Bone marrow (tissue), 2 donors: ENCODE results near the gene CCT6B.
"Not testable (repeated sequence)": the region's sequence is repeated elsewhere in the genome, so short reads cannot be mapped to it uniquely, and the experiment has no call there.

Experiments
- DNase-seq, 2 donors: peaks; one replicate each; lab custom pipeline; 2025; lab: John Stamatoyannopoulos, UW

CCT6B gene

GRCh38 chr17:34979650-34980352 is 18.5 kb upstream of the CCT6B start:
- DNase-seq: no peak

- no peak for DNase-seq
Observed at GRCh38 chr17:34979153-34979552, 17.9 kb upstream of the CCT6B start.

GRCh38 chr17:34974794-34975785 is 13.8 kb upstream of the CCT6B start:
- DNase-seq: no peak

- no peak for DNase-seq
Observed at GRCh38 chr17:34974179-34974578, 12.9 kb upstream of the CCT6B start.

- no peak for DNase-seq
Observed at GRCh38 chr17:34958438-34958837, 2.8 kb downstream of the CCT6B start.

GRCh38 chr17:34950780-34951179 is 10.5 kb downstream of the CCT6B start:
- DNase-seq: not testable (repeated sequence)

DNA sequence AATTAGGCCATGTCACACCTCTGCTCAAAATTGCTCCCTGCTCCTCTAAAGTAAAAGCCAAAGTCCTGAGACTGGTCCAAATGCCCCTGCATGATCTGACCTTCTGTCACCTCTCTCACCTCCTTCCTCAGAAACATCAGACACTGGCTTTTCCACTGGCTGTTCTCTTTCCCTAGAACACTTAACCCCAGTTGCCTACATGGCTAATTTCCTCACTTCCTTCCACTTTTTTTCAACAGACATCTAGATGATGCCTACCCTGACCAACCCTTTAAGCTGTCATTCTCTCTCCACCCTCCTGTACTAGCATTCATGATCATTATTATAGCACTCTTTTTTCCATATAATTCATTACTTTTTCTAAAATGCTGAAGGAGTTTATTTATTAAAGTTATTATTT is 31.0 kb downstream of the CCT6B start:
- no peak for DNase-seq

DNA sequence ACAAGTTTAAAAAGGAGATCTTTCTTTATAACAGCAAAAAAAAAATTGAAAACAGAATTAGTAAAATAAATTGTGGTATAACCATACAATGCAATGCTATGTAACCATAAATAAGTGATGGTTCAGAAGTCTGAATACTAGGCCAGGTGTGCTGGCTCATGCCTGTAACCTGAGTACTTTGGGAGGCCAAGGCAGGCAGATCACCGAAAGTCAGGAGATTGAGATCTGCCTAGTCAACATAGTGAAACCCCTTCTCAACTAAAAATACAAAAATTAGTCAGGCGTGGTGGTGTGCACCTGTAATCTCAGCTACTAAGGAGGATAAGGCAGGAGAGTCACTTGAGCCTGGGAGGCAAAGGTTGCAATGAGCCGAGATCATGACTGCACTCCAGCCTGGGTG is 34.6 kb downstream of the CCT6B start:
- no peak for DNase-seq

- DNase-seq: no peak
Observed at GRCh38 chr17:34920676-34921075, 40.6 kb downstream of the CCT6B start.

- no peak for DNase-seq
Observed at GRCh38 chr17:34917381-34917780, 43.9 kb downstream of the CCT6B start.

GRCh38 chr17:34916120-34916519 is 45.1 kb downstream of the CCT6B start:
- DNase-seq: no peak

DNA sequence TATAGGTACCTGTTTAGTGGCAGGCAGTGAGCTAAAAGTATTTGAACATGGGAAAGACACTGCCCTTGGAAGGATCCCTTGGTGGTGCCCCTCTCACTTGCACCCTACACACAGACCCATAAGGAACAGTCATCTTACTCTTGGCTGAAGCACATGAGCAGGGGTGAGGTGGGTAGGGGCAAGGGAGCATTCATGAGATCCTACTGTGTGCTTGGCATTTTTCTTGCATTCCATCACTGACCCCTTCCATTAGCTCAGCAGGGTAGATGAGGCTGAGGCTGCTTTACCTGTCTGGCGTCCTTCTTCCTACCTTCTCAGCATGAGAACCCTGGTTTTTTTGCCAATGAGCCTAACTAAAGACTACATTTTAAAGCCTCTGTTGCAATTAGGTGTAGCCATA is 48.3 kb downstream of the CCT6B start:
- DNase-seq: no peak

- DNase-seq: no peak
Observed at GRCh38 chr17:34909040-34909439, 52.2 kb downstream of the CCT6B start.

DNA sequence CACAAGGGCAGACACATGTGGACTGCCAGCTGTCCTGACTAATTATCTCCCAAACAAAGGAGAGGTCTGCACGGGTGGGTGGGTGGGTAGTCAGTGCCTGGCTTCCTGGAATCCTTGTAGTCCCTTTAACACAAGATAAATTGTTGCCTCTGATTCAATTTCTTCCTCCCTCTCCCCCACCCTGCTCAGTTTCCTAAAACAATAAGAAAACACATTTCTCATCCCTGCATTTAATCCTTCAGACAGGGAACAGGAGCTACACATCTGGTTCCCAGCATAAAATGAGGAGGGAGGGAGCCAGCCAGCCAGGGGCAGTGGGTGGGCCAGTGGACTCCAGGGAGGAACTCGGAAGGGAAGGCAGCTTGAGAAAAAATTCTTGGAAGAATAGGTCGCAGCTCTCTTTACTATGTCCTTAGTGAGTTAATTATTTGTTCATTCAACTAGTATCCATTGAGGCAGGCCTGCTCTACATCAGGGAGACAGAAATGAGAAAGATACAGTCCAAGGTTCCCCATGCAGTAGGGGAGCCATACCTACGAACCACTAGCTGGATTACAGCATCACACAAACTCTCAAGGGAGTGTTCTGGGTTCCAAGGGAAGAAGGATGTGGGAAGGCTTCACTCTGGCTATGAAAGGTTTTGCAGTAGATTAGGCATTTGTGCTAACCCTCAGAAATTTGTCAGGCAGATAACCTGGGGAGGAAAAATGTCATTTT is 58.3 kb downstream of the CCT6B start:
- no peak for DNase-seq

DNA sequence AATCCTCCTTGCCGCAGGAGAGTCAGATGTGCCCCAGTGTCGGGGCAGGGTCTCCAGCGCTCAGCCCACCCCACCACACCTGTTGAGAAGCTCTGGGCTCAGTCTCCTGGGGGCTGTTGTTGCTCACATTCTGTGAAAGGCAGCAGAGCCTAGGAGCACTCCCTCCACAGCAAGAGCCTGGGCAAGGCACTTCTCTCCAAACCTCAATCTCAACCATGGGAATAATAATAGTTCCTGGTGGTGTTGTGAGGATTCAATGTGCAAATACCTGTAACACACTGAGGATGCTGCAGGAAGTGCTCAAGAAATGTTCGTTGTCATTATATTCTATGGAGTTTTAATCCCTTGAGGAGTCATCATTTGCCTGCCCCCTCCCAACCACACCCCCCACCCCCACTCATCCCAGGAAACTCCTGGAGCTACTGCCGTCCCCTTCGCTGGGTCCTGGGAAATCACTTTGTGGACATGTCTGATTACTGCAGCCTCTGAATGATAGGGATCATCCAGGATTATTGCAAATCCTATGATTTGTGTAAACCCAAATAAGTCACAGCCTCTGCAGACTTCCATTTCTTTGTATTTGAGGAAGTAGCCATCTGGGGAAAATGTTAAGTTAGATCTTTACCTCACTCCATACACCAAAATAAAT is 61.5 kb downstream of the CCT6B start:
- no peak for DNase-seq

- no peak for DNase-seq
Observed at GRCh38 chr17:34895383-34895782, 65.9 kb downstream of the CCT6B start.

DNA sequence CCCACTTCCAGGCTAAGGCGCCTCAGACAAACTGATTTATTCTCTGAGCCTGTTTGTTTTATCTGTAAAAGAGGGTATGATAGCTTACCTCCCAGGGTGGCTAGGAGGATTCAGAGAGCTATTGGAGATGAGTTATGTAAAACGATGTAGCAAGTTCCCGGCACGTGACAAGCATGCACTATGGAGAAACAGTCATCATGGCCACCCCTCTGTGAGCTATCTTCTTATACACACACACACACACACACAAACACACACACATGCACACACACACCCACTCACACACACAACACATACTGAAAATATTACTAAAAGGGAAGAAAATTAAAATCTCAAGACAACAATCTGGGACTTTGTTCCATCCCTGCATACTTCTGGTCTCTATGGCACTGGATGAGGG is 66.3 kb downstream of the CCT6B start:
- DNase-seq: no peak

DNA sequence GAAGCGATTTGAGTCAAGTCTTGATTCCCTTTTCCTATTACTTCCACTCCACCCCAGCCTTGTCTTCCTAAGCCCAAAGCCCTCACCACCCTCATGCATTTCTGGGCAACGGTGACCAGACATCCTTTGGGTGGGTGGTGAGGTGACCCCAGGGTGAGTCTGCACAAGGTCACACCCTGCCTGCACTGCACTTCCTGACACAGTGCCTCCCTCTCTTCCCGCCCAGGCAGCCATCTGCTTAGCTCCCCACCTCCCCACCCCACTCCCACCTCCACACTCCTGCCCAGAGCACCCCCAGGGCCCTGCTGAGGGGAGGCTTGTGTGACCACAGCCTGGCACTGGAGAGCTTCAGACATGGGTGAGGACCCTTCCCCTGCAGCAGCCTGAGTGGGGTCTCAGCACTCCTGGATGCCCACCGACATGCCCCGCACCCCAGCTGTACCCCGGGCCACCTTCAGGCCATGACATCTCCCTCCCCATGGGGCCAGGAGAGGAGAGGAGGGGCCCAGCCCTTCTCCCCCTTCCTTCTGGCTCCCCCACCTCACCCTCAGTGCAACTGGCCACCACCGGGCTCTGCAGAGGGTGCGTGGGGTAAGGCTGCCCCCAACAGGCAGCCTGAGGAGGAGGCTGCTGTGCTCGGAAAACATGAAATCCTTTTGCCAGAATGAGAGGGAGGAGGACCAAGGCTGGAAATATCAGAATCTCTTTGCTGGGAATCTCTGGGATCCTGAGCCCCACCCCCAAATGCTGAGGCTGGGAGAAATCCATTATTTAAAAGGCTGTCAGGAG is 68.6 kb downstream of the CCT6B start:
- DNase-seq: no peak

- DNase-seq: peak in 1 of 2 donors; percentile 50
Observed at GRCh38 chr17:34886831-34887230, 74.4 kb downstream of the CCT6B start.

- no peak for DNase-seq
Observed at GRCh38 chr17:34885076-34885475, 76.2 kb downstream of the CCT6B start.

DNA sequence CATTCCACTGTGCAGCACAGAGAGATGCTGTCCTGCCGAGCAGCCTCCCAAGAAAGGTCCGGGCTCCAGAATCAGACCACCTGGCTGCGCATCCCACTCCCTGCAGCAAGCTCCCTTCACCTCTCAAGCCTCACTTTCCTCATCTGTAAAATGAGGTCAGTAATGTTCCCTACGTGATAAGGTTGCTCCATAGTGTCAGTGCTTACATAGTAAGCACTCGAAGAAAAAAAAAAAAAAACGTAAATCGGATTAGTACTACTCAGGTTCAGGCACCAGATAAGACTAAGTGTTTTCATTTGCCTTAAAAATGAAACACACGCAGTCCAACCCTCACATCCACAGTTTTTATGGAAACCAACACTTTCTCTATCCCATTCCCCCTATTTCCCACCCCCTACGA is 76.7 kb downstream of the CCT6B start:
- no peak for DNase-seq
